Retinal pigment epithelial cell (primary cell): ENCODE data around the gene TAB2.
"Not testable (repeated sequence)": the region's sequence is repeated elsewhere in the genome, so short reads cannot be mapped to it uniquely, and the experiment has no call there.

Experiments
- DNase-seq: peaks from one replicate; pipeline ENCODE4 v3.0.0-alpha.2; 2010; ENCODE audit warnings: low read depth
- H3K4me3 ChIP-seq: 2 replicates; pipeline ENCODE4 v1.5.1; 2011; ENCODE audit warnings: mild to moderate bottlenecking, low read length, control low read depth, moderate library complexity
- TF ChIP-seq, protein P1 (sequence below): conservative IDR thresholded peaks from 2 replicates; pipeline ENCODE4 v1.5.1; 2011; ENCODE audit warnings: low read depth, low read length, control low read depth, inconsistent platforms

The TAB2 gene

DNA sequence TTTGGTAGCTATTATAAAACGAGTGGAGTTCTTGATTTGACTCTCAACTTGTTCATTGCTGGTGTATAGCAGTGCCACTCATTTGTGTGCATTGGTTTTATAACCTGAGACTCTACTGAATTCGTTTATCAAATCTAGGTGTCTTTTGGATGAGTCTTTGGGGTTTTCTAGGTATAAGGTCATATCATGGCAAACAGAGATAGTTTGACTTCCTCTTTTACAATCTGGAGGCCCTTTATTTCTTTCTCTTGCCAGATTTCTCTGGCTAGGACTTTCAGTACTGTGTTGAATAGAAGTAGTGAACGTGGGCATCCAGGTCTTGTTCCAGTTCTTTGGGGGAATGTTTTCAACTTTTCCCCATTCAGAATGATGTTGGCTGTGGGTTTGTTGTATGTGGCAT, 121.3 kb downstream of the TAB2 start:
- no peak for DNase-seq
- no peak overlapping the region for H3K4me3 ChIP-seq
- TF ChIP-seq, protein P1, sequence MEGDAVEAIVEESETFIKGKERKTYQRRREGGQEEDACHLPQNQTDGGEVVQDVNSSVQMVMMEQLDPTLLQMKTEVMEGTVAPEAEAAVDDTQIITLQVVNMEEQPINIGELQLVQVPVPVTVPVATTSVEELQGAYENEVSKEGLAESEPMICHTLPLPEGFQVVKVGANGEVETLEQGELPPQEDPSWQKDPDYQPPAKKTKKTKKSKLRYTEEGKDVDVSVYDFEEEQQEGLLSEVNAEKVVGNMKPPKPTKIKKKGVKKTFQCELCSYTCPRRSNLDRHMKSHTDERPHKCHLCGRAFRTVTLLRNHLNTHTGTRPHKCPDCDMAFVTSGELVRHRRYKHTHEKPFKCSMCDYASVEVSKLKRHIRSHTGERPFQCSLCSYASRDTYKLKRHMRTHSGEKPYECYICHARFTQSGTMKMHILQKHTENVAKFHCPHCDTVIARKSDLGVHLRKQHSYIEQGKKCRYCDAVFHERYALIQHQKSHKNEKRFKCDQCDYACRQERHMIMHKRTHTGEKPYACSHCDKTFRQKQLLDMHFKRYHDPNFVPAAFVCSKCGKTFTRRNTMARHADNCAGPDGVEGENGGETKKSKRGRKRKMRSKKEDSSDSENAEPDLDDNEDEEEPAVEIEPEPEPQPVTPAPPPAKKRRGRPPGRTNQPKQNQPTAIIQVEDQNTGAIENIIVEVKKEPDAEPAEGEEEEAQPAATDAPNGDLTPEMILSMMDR = no peak

DNA sequence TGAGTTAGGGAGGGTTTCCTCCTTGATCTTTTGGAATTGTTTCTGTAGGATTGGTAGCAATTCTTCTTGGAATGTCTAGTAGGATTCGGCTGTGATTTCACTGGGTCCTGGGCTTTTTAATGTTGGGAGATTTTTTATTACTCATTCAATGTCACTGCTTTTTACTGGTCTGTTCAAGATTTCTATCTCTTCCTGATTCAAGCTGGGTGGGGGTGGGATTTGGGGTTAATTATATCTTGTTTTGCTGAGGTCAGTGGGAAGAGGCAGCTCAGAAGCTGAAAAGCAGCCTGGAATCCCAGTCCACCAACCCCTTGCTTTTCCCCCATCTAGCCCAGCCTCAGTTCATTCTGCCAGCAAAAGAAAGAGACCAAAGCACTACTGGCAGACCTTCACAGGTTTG, 122.1 kb downstream of the TAB2 start:
- no peak for DNase-seq
- TF ChIP-seq, protein P1 = no peak
- no peak overlapping the region for H3K4me3 ChIP-seq

DNA sequence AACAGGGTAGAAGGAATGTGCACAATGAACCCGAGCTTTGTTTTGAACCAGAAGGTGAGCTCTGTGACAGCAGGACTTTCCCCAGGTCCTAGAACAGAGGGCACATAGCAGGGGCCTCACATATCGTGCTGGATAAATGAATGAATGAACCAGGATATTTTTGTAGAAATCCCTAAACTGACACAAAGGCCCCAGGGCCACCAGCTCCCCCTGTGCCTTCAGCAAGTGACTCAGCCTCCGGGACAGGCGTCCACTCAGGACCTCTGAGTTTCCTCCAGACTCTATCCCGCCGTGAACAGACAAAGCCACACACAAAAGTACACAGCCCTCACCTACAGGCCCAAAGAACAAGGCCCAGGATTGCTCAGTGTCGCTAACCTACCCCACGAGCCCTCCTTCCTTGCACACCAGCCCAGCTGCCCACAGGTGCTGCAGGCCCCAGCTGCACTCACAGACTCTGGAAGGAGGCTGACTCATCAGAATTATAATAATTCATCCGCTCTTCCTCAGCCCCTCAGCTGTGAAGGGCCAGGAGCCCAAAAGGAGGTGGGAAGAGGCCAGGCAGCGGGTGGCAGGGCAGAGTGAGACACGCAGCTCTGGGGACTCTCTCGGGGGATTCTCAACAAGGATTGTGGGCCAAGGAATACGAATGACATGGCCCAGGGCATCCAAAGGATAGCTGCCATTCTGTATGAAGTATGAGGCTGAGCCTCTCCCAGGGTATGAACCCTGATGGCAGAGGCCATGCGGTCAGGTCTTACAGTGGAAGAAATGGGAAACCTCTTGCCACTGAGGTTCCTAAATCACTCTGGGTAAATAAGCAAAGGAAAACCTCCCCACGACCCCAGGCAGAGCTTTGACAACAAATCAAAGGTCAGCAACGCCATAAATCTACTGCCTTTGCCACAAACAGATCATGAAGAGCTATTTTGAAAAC, 123.5 kb downstream of the TAB2 start:
- no peak overlapping the region for H3K4me3 ChIP-seq
- TF ChIP-seq, protein P1 = no peak
- DNase-seq = no peak

DNA sequence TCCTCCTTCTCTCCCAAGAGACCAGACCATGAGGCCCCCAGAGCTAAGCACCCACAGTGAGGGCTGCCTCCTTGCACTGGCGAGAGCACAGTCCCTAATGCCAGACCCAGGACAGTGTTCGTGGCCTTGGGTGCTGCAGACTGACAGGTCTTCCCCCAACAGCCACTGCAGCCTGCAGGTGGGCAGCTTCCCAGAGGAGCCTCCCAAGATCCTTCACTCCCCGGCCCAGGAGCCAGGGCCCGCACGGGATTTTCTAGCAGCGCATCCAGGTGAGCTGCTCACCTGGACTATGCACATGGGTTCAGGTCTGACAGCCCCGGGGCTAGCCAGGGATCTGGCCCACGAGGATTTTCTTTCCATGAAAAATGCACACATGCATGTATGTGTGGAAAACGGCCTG, 124.2 kb downstream of the TAB2 start:
- DNase-seq = no peak
- TF ChIP-seq, protein P1 = no peak
- no peak overlapping the region for H3K4me3 ChIP-seq

DNA sequence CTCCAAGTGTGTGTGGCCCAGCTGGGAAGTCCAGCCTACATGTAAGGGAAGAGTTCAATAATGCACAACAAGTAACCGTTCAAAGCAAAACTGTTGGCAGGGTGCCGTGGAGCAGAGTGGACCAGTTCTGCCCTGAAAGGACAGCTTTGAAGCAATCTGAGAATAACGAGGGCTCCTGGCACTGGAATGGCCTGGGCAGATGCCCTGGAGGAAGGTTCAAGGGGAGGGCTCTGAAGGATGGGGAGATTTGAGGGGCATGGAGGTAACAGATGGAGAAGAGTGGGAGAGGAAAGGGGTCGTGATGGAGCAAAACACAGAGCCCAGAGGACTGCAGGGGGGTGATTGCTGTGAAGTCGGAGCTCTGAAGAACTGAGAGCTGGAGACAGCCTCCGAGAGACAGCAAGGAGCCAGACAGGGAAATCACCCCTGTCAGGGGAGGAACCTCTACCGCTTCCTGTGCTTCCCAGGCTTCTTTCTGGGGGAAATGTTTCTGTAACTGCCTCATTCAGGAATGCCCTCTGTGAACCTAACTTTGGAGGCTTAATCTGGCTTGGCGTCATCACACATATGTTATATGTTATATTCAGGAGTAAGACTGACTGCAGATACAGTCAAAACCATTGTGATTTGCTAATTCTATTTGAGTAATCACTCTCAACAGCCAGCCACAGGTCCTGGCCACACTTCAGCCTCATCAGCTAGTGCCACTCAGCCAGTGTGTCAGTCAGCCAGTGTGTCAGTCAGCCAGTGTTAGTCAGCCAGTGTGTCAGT, 126.1 kb downstream of the TAB2 start:
- TF ChIP-seq, protein P1 = no peak
- no peak for DNase-seq
- no peak overlapping the region for H3K4me3 ChIP-seq

DNA sequence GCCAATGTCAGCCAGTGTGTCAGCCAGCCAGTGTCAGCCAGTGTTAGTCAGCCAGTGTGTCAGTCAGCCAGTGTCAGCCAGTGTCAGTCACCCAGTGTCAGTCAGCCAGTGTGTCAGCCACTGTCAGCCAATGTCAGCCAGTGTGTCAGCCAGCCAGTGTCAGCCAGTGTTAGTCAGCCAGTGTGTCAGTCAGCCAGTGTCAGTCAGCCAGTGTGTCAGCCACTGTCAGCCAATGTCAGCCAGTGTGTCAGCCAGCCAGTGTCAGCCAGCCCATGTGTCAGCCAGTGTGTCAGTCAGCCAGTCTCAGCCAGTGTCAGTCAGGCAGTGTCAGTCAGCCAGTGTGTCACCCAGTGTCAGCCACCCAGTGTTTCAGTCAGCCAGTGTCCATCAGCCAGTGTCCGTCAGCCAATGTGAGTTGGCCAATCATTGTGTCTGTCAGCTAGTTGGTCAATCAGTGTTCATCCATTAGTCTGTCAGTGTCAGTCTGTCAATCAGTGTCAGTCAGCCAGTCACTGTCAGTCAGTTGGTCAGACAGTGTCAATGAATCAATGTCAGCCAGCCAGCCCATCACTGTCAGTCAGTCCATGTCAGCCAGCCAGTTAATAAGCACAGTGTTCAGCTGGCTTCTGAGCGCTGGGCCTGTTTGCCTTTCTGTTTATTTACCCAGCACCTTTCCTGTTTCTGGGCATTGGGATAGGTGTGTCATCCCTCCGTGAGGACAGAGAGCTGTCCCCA, 127.0 kb downstream of the TAB2 start:
- not testable (repeated sequence) for H3K4me3 ChIP-seq, DNase-seq

DNA sequence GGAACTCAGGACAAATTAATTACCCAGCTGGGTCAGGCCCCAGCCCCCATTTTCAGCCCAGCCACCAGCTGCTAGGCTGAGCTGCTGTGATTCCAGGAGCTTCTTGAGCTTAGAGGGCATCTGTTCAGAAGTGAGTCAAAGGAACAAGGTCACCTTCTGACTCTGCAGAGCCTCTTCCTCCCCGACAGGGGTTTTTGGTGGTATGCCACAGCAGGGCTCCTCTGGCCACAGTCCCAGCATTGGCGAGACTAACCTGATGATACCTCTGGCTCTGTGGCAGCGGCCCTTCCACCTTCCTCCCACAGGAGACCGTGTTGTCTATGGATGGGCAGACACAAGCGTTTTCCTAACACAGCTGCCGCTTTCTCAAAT, 127.6 kb downstream of the TAB2 start:
- H3K4me3 ChIP-seq = no peak overlapping the region
- TF ChIP-seq, protein P1 = no peak
- no peak for DNase-seq
